ENCODE results near the gene ARHGEF28.

DNA sequence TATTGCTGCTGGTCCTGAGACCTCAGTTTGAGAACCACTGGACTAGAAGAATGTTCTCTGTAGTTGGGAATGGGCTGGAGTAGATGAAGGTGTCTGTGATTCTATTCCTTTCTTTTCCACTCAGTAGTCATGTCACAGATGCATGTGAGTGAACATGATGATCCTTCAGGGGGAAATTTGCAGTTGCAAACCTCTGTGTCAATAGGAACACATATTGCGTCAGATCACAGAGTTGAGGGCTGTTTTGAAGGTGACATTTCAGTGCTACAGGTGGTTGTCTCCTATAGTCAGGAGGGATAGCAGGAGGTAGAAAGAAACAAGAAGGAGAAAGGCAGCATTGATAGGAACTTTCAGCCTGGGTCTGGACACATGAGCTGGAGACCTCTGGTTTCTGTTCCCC, 239.3 kb downstream of the ARHGEF28 start:
- TF ChIP-seq, protein P1, sequence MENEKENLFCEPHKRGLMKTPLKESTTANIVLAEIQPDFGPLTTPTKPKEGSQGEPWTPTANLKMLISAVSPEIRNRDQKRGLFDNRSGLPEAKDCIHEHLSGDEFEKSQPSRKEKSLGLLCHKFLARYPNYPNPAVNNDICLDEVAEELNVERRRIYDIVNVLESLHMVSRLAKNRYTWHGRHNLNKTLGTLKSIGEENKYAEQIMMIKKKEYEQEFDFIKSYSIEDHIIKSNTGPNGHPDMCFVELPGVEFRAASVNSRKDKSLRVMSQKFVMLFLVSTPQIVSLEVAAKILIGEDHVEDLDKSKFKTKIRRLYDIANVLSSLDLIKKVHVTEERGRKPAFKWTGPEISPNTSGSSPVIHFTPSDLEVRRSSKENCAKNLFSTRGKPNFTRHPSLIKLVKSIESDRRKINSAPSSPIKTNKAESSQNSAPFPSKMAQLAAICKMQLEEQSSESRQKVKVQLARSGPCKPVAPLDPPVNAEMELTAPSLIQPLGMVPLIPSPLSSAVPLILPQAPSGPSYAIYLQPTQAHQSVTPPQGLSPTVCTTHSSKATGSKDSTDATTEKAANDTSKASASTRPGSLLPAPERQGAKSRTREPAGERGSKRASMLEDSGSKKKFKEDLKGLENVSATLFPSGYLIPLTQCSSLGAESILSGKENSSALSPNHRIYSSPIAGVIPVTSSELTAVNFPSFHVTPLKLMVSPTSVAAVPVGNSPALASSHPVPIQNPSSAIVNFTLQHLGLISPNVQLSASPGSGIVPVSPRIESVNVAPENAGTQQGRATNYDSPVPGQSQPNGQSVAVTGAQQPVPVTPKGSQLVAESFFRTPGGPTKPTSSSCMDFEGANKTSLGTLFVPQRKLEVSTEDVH (IDR thresholded peaks at IDR 0.05; ENCODE audit: low read depth, partially characterized antibody) = no peak
- TF ChIP-seq SRF (IDR thresholded peaks at IDR 0.05; ENCODE audit: low read depth in 2 of 2, low read length in 2 of 2) = no peak

Measured in GM12878 (cell line).